Ishikawa (cell line): ENCODE data around the gene RFC5.

Source experiments
- CEBPB ChIP-seq: IDR thresholded peaks from 2 replicates; pipeline ENCODE4 v1.6.1; 2012
- CREB1 ChIP-seq: IDR thresholded peaks from 2 replicates; pipeline ENCODE4 v1.6.1; 2012; ENCODE audit warnings: low read depth
- EGR1 ChIP-seq: IDR thresholded peaks from 2 replicates; pipeline ENCODE4 v1.6.1; 2012
- EP300 ChIP-seq: IDR thresholded peaks from 2 replicates; pipeline ENCODE4 v1.6.1; 2012; ENCODE audit warnings: borderline replicate concordance
- FOXM1 ChIP-seq: IDR thresholded peaks from 2 replicates; pipeline ENCODE4 v1.6.1; 2012; ENCODE audit warnings: low read depth, borderline replicate concordance
- NFIC ChIP-seq: IDR thresholded peaks from 2 replicates; pipeline ENCODE4 v1.6.1; 2012
- RAD21 ChIP-seq: IDR thresholded peaks from 2 replicates; pipeline ENCODE4 v1.6.1; 2012; ENCODE audit warnings: low read depth
- TAF1 ChIP-seq: IDR thresholded peaks from 2 replicates; pipeline ENCODE4 v1.6.1; 2012; ENCODE audit warnings: low read depth, mild to moderate bottlenecking
- TCF12 ChIP-seq: IDR thresholded peaks from 2 replicates; pipeline ENCODE4 v1.6.1; 2012; ENCODE audit warnings: low read depth
- TEAD4 ChIP-seq: IDR thresholded peaks from 2 replicates; pipeline ENCODE4 v1.6.1; 2012
- YY1 ChIP-seq: IDR thresholded peaks from 2 replicates; pipeline ENCODE4 v1.6.1; 2012; ENCODE audit warnings: low read depth
- TF ChIP-seq, protein P1 (sequence below): IDR thresholded peaks from 2 replicates; pipeline ENCODE4 v1.6.1; 2012
- TF ChIP-seq, protein P2 (sequence below): IDR thresholded peaks from 2 replicates; pipeline ENCODE4 v1.6.1; 2012

DNA sequence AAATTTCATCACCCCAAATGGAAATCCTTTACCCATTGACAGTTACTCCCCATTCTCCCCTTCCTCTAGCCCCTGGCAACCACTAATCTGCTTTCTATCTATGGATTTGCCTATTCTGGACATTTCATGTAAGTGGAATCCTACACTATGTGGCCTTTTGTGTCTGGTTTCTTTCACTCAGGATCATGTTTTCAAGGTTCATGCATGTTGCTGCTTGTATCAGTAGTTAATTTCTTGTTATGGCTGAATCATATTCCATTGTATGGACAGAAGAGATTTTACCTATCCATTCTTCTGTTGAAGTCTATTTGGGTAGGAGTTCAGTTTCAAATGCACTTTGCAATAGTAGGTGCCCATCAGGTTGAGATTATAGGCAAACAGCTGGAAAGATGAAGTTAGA, 1.4 kb downstream of the RFC5 start:
- TF ChIP-seq YY1 = no peak
- TF ChIP-seq, protein P1, sequence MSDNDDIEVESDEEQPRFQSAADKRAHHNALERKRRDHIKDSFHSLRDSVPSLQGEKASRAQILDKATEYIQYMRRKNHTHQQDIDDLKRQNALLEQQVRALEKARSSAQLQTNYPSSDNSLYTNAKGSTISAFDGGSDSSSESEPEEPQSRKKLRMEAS = no peak
- TF ChIP-seq TEAD4 = no peak
- TF ChIP-seq RAD21 = no peak
- TF ChIP-seq, protein P2, sequence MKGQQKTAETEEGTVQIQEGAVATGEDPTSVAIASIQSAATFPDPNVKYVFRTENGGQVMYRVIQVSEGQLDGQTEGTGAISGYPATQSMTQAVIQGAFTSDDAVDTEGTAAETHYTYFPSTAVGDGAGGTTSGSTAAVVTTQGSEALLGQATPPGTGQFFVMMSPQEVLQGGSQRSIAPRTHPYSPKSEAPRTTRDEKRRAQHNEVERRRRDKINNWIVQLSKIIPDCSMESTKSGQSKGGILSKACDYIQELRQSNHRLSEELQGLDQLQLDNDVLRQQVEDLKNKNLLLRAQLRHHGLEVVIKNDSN = no peak
- TF ChIP-seq TAF1 = no peak
- TF ChIP-seq CEBPB = no peak
- no peak for TF ChIP-seq EP300
- no peak for TF ChIP-seq TCF12
- TF ChIP-seq FOXM1 = no peak
- TF ChIP-seq CREB1 = no peak
- no peak for TF ChIP-seq NFIC
- no peak for TF ChIP-seq EGR1
